ENCODE results near the gene LY9.

GRCh38 chr1:160864173-160864572 is 68.2 kb downstream of the LY9 start:
- TF ChIP-seq, protein P1, sequence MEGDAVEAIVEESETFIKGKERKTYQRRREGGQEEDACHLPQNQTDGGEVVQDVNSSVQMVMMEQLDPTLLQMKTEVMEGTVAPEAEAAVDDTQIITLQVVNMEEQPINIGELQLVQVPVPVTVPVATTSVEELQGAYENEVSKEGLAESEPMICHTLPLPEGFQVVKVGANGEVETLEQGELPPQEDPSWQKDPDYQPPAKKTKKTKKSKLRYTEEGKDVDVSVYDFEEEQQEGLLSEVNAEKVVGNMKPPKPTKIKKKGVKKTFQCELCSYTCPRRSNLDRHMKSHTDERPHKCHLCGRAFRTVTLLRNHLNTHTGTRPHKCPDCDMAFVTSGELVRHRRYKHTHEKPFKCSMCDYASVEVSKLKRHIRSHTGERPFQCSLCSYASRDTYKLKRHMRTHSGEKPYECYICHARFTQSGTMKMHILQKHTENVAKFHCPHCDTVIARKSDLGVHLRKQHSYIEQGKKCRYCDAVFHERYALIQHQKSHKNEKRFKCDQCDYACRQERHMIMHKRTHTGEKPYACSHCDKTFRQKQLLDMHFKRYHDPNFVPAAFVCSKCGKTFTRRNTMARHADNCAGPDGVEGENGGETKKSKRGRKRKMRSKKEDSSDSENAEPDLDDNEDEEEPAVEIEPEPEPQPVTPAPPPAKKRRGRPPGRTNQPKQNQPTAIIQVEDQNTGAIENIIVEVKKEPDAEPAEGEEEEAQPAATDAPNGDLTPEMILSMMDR (IDR thresholded peaks at IDR 0.05): no peak
- TF ChIP-seq POLR2AphosphoS5 (IDR thresholded peaks at IDR 0.05) (no peak), EP300 (IDR thresholded peaks at IDR 0.05; ENCODE audit: low read depth) (no peak), POLR2A (IDR thresholded peaks at IDR 0.05) (no peak)
